Measurements from ENCODE around the gene ENPEP.
"Not testable (repeated sequence)": the region's sequence is repeated elsewhere in the genome, so short reads cannot be mapped to it uniquely, and the experiment has no call there.

The ENPEP gene

DNA sequence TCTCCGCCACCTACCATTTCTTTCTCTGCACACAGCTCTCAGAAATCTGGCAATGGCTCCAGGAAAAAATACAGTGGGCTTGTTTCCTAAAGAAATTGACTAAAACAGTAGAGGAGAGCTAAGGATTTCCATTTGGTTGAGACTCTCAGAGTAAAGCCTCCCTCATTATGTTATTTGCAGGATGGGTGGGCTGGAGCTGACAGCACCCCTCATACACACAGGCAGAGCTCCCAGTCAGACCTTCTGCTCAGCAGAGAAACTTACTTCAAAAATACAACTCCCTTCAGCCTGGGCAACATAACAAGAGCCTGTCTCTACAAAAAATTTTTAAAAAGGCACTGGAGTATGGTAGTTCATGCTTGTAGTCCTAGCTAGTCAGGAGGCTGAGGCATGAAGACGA, 44.9 kb downstream of the ENPEP start:
- DNase-seq, result no peak

DNA sequence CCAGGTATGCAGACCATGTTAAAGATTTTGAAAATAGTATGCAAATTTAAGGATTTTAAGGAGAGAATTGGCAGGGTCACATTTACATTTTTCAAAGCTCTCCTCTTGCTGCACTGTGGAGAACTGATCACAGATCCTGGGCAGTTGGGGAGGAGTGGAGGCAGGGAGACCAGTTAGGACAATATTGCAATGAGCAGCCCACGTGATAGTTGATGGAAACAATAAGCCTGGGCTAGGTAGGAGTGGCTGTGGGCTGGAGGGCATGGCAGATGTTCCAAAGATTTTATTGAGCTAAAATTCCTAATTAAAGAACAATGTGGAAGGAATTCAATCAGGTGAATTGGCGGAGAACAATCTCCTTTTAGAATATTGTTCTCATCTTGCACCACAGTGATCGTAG, 50.6 kb downstream of the ENPEP start:
- DNase-seq, result no peak

GRCh38 chr4:110527156-110527555, 51.2 kb downstream of the ENPEP start:
- DNase-seq, result no peak

GRCh38 chr4:110532901-110533589, 57.1 kb downstream of the ENPEP start:
- DNase-seq, result no peak

GRCh38 chr4:110533590-110533910, 57.6 kb downstream of the ENPEP start:
- no peak for DNase-seq

DNA sequence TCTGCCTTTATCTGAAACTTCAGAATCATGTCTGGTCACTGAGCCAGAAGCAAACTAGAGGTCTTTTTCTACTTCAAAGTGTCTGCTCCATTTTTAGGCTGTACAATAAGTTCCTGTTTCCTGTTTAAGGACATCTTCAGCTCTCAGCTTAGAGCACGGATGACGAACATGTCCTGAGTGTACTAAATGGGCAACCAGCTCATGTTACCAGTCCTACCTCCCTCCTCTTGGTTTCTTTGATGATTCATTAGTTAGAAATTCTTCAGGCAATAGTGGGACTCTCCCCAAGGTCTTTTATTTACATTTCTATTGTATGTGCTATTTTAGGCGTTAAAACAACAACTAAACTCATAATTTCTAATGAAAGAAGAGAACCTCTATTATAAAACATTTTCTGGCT, 58.0 kb downstream of the ENPEP start:
- DNase-seq, result no peak

DNA sequence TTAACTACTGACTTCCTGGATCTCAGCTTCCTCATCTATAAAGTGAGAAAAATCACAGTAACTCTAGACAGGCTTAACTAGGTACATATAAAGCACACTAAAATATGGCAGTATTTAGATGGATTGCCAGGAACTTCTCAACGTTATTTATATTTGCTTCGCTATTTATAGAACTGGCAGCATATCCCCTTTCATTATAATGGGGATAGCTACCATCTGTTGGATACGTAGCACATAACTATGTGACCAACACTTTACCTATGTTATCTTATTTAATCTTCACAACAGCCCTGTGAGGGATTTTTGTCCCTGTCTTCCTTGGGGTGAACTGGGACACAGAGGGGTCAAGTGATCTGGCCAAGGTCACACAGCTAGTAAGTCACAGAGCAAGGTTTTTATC, 64.6 kb downstream of the ENPEP start:
- DNase-seq, result no peak

GRCh38 chr4:110540982-110541451, 65.1 kb downstream of the ENPEP start:
- no peak for DNase-seq

DNA sequence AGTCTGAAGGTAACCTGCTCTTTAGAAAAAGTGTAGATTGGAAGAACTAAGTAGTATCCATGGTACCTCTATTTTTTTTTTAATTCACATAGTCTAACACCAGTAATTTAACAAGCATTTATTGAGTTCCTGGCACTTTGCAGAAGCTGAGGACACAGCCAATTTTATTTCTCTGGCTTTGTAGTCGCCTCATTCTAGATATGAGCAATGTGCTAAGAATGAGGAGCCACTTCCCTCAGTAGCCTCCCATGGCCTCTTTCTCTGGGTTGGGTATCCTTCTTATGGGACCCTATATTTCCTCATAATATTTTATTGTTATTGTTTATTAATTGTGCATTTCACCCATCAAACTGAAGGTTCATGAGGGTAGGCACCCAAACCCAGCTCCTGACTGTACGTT, 67.6 kb downstream of the ENPEP start:
- no peak for DNase-seq

DNA sequence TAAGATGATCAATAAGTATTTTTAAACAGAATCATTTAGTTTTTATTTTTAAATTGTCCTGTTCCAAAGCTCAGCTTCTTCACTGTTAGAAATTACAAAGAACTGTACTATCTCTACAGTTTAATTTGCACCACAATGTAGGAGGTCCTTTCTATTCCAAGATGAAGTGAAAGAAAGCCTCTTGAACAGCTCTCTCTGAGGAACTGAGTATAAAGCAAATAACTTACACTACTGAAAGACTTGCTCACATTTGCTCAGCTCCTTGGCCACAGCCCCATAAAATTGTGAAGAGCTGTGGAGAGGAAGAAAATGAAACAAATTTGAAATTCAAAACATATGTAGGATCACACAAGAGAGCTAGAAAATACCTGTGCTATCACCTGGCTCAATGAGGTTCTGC, 68.6 kb downstream of the ENPEP start:
- no peak for DNase-seq

- DNase-seq, result no peak
Measured at GRCh38 chr4:110550260-110550659, 74.3 kb downstream of the ENPEP start.

GRCh38 chr4:110553197-110553596, 77.2 kb downstream of the ENPEP start:
- no peak for DNase-seq

- no peak for DNase-seq
Measured at GRCh38 chr4:110567214-110567613, 91.3 kb downstream of the ENPEP start.

DNA sequence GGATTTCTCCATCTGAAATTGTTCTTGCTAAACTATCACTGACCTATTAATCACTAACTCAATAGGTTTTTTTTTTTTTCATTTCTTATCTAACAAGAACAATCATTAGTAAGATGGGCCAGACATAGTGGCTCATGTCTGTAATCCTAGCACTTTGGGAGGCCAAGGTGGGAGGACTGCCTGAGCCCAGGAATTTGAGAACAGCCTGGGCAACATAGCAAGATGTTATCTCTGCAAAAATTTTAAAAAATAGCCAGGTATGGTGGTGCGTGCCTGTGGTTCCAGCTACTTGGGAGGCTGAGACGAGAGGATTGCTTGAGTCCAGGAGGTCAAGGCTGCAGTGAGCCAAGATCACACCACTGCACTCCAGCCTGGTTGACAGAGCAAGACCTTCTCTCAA, 100.7 kb downstream of the ENPEP start:
- DNase-seq, result not testable (repeated sequence)

DNA sequence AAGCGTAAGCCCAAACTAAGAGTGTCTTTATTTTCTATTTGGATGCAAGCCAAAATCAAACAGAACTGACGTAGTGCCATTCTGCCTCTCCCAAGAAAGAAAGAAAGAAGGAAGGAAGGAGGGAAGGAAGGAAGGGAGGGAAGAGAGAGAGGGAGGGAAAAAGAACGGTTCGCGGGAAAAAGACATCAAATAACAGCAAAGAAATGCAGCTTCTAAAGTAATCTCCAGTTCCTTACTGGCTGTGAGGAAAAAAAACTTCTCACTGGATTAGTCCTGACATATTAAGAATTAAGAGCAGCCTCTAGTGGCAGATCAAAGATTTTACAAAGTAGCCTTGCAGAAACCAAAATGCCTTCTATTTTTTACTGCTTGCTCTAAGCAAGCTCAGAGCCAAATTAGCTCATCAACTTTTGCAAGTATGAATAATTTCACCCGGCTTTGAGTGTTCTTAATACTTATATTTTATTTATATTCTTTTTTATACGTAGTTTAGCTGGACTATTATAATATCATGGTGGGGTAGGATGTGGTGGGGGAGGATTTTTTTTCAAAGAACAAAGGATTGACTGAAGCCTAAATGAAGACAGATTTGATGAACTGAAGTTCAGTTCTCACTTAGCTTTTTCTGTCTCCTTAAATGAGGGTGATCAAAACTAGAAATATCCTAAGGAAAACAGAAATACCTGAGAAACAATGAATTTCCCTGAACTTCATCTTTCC, 110.3 kb downstream of the ENPEP start:
- DNase-seq, result no peak

- DNase-seq, result no peak
Measured at GRCh38 chr4:110587666-110588285, 111.8 kb downstream of the ENPEP start.

- DNase-seq, result no peak
Measured at GRCh38 chr4:110589297-110589696, 113.3 kb downstream of the ENPEP start.

DNA sequence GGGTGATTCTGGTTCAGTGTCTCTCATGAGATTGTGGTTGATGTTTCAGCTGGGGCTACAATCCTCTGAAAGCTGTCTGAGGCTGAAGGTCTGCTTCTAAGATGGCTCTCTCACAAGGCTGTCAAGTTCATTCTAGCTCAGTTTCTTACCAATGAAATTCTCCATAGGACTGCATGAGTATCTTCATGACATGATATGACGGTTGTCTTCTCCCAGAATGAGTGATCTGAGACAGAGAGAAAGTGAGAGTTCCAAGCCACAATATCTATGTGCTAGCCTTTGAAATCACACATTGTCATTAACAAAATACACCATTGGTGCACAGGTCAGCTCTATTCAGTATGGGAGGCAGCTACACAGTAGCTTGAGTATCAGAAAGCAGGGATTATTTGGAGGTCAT, 119.6 kb downstream of the ENPEP start:
- DNase-seq, result no peak

GRCh38 chr4:110596431-110596830, 120.5 kb downstream of the ENPEP start:
- no peak for DNase-seq

GRCh38 chr4:110597582-110597981, 121.6 kb downstream of the ENPEP start:
- DNase-seq, result no peak

DNA sequence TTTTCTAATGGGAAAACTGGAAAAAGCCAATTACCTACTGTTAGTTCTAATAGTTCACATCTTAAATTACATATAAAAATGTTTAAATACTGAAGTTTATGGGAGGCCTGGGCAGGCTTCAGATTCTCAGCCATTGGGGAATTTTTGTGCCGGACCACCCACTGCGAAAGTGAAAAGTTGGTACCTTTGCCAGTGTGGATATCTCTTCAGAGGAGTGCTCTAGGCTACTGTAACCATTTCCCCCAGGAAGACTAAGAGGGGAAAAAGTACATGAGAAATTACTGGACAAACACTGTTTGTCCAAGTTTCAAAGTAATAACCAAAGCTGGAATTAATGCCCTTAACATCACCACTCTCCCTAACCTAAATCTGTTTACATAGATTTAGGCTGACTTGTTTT, 126.1 kb downstream of the ENPEP start:
- DNase-seq, result no peak

DNA sequence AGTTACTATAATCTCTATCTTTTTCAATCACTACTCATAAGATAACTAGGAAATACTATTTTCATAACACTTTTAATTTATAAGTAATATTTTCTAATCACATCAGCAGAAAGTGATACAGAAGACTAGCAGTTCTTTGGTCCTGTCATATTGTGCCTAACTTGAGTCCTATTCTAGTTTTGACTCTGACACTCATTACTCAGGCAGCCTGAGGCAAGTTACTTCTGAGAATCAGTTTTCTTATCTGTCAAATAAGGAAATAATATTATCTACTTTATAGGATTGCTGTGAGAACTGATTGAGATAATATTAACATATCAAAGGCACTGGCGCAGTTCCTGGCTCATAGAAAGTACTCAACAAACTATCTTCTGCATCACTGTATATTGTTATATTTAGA, 129.1 kb downstream of the ENPEP start:
- no peak for DNase-seq

DNA sequence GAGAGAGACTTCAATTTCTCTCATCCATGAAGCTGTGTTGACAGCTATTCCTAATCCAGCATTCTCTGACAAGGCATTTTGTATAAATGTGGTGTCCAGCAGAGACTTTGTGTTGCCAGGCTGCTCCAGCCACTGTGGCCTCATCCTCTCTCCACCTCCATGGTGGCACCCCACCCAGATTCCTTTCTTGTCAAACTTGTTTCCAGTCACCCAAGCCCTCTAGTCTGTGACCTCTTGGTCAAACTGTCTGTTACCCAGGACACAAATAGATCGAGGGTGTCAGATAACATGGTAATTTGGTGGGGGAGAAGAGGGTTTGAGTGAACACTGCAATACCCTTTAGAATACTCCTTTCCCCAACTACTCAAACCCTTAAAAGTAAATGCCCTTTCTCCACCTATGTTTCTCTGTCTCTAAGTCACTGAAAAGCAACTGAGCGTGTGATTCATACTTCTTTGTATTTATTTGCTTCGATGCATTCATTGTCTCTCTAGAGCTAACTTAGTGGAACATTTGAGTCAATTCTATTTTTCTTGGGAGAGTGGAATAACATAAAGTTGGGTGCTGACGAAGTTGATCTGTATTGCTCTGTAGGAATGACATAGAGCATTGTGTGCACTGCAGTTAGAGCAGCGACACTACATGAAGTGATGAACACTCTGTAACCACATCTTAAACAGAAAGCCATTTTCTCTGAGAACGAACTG, 133.2 kb downstream of the ENPEP start:
- no peak for DNase-seq

DNA sequence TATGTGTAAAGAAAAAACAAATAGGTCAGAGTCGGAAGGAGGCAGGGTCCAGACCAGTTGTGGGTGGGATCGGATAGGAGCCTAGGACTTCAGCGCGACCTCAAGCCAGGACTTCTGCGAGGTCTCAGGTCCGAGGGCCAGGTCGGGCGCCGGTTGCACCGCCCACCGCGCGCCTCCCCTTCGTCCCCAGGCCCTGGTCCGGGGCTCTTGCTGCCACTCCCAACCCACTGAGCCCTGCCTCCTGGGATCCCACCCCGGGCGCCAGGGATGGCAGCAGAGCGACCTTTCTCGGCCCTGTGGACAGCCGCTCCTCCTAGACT, 134.6 kb downstream of the ENPEP start:
- DNase-seq, result no peak

All from NCI-H1436 treated with DMSO at 0.1 percent for 48 hours (cell line).